ENCODE measurements around the gene HLA-DOA.

HLA-DOA gene

DNA sequence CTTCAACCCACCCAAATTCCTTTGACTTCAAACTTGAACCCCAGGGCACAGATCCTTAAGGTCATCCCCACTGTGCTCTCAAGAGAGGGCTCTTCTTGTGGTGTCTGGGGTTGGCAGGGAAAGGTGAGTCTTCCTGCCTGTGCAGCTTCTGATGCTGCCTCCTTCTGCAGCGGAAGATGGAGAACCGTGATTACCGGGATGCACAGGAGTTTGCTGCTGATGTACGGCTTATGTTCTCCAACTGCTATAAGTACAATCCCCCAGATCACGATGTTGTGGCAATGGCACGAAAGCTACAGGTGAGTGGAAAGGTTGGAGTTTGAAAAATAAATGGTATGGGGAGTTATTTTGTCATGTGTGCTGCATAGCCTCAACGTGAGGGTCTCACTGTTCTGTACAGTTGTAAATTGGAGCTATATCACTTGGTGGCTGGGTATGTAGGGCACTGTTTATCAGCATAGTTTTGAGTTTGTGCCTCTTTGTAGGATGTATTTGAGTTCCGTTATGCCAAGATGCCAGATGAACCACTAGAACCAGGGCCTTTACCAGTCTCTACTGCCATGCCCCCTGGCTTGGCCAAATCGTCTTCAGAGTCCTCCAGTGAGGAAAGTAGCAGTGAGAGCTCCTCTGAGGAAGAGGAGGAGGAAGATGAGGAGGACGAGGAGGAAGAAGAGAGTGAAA, 32.0 kb downstream of the HLA-DOA start:
- DNase-seq: no peak

DNA sequence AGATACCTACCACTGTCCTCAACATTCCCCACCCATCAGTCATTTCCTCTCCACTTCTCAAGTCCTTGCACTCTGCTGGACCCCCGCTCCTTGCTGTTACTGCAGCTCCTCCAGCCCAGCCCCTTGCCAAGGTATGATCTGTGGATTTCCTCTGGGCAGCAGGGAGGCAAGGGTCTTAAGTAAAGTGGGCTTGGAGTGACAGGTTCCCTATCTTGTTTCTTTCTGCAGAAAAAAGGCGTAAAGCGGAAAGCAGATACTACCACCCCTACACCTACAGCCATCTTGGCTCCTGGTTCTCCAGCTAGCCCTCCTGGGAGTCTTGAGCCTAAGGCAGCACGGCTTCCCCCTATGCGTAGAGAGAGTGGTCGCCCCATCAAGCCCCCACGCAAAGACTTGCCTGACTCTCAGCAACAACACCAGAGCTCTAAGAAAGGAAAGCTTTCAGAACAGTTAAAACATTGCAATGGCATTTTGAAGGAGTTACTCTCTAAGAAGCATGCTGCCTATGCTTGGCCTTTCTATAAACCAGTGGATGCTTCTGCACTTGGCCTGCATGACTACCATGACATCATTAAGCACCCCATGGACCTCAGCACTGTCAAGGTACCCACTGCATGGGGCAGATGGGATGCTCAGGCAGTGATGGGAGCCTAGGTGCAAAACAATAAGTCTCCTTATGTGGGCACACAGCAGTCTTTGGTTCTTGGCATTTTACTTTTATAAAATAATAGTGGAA, 32.9 kb downstream of the HLA-DOA start:
- no peak for DNase-seq

DNA sequence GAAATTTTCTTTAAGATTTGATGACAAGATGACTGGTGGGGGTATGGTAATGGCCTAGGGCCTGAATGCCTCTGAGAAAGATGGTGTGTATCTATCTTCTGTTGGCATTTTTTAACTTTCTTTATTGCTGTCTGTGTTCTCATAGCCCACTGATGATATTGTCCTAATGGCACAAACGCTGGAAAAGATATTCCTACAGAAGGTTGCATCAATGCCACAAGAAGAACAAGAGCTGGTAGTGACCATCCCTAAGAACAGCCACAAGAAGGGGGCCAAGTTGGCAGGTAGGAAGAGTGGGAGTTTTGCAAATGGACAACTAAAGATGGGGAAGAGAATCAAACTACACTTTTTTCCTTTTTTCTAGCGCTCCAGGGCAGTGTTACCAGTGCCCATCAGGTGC, 33.5 kb downstream of the HLA-DOA start:
- no peak for DNase-seq

DNA sequence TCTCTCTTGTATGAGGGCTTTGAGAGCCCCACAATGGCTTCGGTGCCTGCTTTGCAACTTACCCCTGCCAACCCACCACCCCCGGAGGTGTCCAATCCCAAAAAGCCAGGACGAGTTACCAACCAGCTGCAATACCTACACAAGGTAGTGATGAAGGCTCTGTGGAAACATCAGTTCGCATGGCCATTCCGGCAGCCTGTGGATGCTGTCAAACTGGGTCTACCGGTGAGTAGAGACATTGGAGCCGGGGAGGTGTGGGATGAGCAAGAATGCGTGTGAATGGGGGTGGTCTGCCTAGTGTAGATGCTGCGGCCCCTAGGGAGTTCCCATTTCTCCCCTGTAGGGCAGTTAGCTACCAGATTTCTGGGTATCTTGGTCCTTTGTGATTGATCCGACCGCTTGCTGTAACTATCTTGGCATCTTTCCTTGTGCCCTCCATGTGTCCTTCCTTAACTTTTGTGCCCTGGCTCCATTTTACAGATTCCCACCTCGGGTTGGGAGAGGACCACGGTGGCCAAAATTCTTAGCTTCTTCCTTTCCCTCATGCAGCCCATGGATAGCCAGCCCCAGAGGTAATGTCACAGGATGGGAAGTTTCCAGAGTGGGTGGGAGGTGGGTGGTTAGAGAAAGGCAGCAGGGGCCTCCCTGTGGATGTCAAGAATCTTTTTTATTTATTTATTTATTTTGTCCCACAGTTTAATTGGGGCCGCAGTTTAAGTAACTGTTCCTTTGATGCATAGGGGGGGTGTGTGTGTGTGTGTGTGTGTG, 34.7 kb downstream of the HLA-DOA start:
- DNase-seq: no peak

DNA sequence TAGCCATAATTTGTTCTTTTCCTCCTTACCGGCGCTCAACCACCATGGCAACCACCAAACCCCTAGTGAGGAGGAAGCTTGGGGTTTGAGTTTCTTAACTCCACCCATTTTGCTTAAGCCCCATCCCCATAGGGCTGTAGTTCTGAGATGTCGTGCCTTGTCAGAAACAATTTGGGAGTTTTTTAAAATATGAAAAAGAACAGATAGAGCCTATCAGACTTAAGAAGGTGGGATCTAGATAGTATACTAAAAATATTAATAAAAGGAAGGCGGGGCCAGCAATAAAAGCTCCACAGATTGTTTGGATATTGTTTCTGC, 35.4 kb downstream of the HLA-DOA start:
- DNase-seq: peak; percentile 85

DNA sequence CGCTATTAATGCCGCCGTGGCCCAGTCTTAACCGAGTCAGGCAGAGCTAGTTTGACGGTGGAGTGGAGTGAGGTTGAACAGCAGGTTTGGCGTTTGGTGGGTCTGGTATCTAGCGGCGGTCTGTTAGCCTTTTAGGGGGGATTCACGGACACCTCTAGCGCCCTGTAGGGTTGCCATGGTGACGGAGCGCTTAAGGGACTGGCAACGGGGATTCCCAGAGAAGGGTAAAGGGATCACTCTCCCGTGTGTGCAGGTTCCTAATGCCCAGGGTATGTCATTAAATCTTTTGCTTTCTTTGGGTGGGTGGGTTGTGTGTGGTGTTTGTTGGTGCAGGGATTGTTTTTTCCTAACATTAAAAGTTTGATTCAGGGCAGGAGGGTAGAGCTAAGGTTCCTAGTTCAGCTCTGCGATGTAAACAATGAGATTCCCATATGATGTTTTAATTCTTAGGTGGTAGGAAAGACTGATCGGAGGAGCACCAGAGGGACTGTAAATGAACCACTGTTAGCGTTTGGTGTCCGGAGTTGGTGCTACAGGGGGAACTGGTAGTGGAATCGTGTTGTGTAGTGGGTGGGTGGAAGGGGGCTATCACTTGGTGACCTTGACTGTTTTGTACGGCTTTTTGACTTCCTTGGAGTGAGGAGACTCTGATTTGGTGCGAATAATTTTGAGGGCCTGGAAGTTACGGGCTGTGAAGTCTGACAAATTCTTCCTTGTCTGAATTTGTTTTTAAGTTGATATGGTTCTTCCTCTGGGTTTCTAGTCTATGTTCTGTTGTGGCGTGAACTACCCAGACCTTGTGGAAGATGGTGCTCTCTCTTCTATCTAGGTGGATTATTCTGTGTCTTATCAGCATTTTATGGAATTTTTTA, 36.0 kb downstream of the HLA-DOA start:
- peak; percentile 73 for DNase-seq

DNA sequence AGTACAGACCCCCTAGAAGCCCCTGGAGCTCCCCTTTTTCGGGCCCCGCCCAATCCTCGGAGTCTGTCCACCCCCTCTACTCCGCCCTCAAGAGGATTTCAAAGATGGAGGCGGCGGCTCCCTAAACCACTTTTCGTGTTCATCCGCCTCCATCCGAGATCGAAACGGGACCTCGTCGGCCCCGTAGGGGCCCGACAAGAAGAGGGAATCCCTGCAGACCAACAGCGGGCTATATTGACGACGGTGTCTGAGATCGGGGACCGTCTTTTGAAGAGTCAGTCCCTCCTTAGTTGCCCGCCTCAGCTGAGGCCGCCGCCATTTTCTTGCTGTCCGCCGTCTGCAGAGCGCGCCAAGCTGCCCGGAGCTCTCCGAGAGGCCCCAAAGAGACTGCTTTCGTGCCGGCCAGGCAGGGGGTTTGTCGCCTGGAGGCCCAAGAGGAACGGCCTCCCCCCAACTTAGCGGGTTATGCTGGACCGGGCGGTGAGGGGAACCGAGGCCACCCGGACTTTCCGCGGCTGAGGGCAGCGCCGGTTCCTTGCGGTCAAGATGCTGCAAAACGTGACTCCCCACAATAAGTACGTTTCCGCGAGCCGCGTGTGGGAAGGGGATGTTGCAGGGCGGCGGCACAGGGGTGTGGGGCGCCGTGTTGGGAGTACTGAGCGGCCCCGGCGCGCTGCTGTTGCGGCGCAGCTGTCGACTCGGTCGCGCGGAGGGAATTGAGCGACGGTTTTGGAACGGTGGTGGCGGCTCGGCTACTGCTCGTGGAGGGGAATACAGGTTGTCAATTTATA, 36.8 kb downstream of the HLA-DOA start:
- peak; percentile 55 for DNase-seq

DNA sequence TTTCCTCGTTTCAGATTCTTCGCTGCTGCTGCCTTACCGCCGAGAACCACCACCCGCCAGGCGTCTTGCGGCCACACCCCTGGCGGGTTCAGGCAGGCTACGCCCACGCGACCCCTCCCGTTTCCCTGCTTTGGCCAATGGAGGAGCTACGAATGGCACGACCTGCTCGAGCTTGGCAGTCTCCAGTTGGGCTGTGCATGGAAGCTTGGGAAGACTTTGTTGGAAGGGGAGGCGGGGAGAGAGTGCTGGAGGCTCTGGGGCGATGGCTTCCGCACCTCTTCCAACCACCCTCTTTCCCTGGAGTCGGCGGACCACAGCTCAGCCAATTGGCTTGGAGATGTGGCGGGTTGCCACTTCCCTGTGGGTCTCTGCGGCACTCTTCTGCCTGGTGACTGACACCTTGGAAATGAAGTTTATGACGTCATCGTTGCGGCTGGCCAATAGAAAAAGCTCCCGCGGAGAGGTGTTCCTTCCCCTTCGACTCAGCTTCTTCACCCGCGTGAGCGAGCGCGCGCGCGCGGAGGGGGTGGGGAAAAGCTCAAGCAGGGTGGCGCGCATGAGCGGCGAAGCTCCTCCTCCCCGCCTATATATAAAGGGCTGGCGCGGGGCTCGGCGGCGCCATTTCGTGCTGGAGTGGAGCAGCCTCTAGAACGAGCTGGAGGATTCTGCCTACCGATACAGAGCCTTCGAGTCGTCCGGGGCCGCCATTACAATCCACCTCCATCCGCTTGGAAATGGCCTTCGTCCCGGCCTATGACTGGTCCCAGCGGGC, 37.6 kb downstream of the HLA-DOA start:
- DNase-seq: peak; percentile 100

DNA sequence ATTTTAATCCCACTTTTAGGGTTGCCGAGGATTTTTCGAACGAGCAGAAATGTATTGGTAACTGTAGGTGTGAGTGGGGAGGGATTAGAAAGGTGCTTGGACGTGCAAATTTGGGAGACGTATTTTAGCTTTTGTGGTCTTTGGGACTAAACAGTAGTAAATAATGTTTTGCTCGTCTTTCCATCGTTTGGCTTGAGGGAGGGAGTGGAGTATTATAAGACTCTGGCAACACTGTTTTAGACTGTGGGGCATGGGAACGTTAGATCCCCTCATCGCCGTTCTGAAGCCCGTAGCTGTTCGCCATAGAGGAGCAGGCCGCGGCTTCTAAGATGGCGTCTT, 38.2 kb downstream of the HLA-DOA start:
- DNase-seq: no peak

DNA sequence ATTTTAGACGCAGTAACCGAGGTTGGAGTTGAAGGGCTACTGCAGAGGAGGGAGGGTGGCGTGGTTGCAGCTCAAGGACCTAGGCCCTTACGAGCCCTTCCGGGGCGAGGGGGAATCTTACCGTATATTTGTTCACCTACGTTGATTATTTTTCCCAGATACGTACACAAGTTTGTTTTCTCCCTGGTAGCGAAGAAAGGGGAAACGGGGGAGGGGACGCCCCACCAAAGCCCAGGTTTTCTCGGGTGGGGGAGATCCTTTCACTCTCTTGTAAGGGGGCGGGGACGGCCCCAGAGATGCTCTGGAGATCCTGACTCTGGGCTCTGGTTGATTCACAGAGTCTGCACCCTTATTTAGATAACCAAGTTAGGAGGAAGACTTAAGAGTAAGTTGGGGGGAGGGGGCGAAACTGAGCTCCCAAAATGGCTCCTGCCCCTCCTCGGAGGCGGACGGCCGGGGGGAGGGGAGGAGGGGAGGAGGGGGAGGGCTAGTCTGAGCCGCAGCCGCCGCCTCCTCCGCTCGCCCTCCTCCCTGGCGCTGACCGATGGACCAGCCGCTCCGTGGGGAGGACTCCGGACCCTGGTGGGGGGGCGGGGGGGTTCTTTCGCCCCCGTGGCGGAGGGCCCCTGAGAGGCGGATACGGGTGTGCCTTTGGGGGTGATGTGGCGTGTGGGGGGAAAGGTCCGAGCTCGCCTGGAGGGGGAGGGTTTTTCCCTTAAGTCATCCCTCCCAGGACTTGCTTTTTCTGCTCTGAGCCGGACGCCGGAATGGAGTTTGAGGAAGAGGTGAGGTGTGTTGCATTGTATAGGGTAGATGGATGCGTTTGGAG, 38.8 kb downstream of the HLA-DOA start:
- DNase-seq: peak; percentile 96

DNA sequence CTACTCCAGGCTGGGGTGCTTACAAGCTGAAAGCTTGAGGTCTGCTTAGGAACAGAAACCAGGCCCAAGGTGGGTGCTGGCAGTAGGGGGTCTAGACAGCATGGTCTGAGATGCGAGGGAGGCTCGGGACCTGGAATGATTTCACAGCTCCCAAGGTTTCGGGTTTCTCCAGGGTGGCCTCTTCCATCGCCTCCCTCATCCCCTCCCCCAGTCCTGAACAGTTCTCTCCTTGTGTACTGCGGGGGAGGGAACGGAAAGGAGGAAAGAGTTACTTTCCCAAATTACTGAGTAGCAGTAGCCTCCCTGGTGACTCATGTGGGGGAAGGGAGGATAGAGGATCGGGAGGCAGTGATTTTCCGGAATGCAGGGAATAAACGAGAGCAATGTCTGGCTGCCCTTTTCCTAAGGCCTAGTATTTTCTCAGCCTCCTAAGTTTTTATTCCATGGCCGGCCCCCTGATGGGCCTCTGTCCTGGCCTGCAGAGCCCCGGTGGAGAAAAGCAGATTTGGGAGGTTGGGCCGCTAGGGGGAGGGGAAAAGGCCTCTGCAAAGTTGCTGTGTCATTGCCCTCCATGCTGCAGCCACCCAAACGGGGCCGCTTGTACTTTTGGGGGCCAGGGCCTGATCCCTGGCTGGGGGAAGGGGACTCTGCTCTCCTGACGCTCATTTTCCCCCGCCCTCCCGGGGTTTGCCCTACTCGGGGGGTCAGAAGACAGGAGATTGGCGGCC, 39.5 kb downstream of the HLA-DOA start:
- peak; percentile 97 for DNase-seq

DNA sequence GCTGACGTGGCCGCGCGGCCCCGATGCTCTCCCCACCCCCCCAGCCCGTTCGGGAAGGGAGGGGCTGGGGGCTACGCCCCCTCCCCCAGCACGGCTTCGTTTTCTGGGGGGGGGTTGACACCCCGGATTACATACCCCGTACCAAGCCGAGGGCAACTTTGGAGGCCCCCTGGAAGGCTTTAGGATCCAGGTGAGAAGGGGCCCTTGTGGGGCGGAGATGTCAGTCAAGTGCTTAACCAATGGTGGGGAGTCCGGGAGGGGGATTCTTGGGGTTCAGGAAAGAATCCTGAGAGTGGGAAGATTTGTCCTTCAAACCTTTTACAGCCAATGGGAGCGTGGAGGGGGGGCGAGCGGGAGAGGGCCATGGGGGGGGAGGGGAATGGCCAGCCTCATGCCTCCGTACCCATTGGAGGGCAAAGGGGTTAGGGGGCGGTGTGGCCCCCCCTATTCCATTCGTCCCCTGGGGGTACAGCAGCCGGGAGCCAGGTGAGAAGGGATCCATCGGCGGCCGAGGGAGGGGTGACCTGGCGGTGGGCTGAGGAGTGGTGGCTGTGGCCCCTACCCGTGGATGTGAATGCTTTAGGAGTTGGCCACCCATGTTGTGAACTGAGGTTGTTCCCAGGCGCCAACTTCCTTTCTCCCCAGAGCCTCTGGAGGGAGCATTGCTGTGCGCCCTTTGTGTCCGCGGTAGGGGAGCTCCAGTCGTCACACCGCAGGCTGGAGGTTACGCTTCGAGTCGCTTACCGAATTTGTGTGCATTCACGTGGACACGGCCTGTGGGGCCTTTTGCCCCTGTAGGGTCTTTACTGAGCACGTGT, 40.3 kb downstream of the HLA-DOA start:
- peak; percentile 93 for DNase-seq

DNA sequence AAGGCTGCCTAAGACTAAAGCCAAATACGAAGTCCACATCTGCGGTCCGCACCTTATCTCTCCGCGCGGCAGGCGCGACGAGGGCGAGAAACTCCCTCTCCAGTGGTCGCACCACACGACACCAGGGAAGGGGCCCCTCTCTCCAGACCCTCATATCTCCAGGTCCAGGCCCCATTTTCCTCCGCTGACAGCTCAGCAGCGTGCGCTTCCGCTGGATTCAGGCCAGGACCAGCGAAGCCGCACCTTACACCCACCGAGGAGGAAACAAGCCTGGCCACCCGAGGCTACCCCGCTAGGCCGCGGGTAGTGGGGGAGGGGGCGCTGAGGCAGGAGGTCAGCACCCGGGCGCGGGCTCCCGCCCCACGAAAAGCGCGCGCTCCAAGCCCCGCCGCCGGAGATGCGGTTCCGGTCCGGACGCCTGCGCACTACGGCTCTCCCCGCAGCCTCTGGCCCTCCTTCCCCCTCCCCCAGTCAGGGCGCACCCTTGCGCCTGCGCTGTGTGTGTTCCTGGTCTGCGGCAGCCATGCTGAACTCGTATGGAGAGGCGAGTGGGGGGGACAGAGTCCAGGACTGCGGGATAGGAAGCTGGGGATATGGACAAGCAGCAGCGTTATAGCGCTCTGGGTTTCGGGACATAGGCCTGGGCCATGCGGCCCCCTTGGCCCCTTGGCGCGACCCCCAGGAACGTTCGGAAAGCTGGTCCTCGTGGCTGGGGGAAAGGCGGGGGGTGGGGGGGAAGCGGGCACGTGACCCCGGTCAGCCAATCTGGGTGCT, 41.1 kb downstream of the HLA-DOA start, which contains the start of gene BRD2:
TSS of gene BRD2 (plus strand) at position 502 of the 774 bp plus-strand sequence. CDS start 4,305 bp downstream, outside the sequence.
- peak; percentile 98 for DNase-seq

DNA sequence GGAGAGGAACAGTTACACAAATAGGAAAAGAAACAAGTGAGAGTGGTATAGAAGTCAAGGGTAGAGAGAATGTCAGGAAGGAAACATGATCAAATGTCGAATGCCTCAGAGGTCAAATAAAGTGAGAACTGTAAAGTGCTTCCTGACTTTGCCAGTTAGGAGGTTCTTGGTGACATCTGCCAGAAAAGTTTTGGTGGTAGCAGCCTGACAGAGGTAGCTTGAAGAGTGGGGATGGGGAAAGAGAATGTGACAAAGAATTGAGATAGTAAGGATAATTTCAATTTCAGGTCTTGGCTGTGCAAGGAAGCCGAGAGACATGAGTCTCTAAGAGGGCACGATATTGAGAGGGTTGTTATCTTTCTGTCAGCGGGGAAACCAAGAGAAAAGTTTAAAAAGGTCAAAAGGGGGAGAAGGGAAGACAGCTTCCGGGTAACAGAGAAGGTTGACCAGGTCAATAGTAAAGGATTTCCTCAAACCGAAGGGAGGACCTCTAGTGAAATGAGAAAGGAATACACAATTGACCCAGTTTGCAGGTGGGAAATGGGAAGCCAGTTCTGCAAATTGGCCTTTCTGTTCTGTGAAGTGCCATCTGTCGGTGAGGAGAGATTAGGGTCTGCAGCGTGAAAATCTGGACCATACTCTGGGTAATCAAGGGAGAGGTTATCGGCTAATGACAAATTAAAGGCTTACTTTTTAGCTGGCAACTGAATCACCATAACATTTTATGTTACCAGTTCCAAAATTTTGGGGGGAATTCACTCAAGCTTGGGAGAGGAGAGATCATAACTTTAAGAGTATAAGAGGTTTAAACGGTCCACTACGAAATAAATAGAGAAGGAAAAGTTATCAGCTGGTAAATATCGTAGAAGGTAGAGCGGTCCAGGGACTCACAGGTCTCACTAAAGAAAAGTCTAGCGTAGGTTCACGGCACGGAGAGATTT, 42.0 kb downstream of the HLA-DOA start:
- peak; percentile 86 for DNase-seq

DNA sequence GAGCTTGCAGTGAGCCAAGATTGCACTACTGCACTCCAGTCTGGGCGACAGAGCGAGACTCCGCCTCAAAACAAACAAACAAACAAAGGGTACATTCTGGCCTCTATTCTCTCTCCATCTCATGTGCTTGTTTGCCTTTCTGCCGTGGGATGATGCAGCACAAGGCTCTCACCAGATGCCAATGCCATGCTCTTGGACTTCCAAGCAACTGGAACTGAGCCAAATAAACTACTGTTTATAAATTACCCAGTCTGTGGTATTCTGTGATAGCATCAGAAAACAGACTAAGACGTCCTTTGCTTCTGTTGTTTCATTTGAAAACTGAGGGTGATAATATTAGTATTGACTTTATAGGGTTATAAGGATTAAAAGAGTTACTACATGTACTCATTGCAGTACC, 44.6 kb downstream of the HLA-DOA start:
- DNase-seq: no peak

DNA sequence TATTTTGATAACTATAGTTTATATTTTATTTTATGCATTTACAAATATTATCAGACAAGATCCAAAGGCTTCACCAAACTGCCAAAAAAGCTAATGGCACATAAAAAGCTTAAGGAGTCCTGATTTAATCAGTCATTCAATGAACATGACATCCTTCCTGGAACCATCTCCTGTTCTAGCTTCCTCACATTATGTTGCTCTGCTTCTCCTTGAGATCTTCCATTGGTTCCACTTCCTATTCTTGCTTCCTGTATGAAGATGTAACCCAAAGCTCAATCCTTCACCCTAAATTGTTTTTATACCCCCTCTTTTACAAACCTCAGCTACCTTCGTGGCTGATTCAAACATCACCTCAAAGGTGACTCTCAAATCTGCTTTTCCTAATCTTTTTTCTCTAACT, 45.5 kb downstream of the HLA-DOA start:
- DNase-seq: no peak
